Gastroesophageal sphincter (tissue), 4 donors: ENCODE data around the gene MLH3. TPM values are rescaled to one million over a fixed set of nuclear protein-coding genes. Genes with fewer than 3 reads are reported as not detected.

Experiments used
- ATAC-seq: fragments of 150-250 bp; one replicate; pipeline ENCODE4 v1.9.1; 2016; ENCODE audit warnings: mild to moderate bottlenecking, moderate library complexity
- H3K27ac ChIP-seq, 4 donors: fragments of 200-600 bp; sonication (generic) in 3 of 4; 1 replicate in 3 of 4; 2 replicates in 1 of 4; pipeline ENCODE4 v1.5.1; 2016 to 2019
- H3K27me3 ChIP-seq: fragments of 200-600 bp; sonication (generic); one replicate; pipeline ENCODE4 v1.5.1; 2019
- H3K36me3 ChIP-seq, 2 donors: fragments of 200-600 bp; sonication (generic); one replicate each; pipeline ENCODE4 v1.5.1; 2019; ENCODE audit warnings: control low read depth in 1 of 2
- H3K4me1 ChIP-seq, 3 donors: fragments of 200-600 bp; sonication (generic); 1 replicate in 2 of 3; 2 replicates in 1 of 3; pipeline ENCODE4 v1.5.1; 2016 to 2019; ENCODE audit warnings: control low read depth in 2 of 3
- H3K4me3 ChIP-seq, 2 donors: fragments of 200-600 bp; sonication (generic); one replicate each; pipeline ENCODE4 v1.5.1; 2019; ENCODE audit warnings: mild to moderate bottlenecking in 1 of 2, moderate library complexity in 1 of 2
- H3K9me3 ChIP-seq, 3 donors: fragments of 200-600 bp; sonication (generic); one replicate each; pipeline ENCODE4 v1.5.1; 2017 to 2019; ENCODE audit warnings: control low read depth in 2 of 3
- CTCF ChIP-seq, 4 experiments: fragments of 200-600 bp in 2 of 4; fragments of 450-650 bp in 2 of 4; sonication (generic) in 1 of 4; IDR thresholded peaks; one replicate each; pipeline ENCODE4 v1.5.1; 2017 to 2019; ENCODE audit warnings: antibody characterized with exemption in 4 of 4, mild to moderate bottlenecking in 2 of 4, moderate library complexity in 2 of 4
- EP300 ChIP-seq: sonication (generic); formaldehyde crosslinking; IDR thresholded peaks from one replicate; pipeline ENCODE4 v1.6.1; 2017; ENCODE audit warnings: antibody characterized with exemption, mild to moderate bottlenecking
- POLR2A ChIP-seq, 2 donors: fragments of 450-650 bp; IDR thresholded peaks; one replicate each; pipeline ENCODE4 v1.6.1; 2017; ENCODE audit warnings: antibody characterized with exemption in 2 of 2, mild to moderate bottlenecking in 2 of 2, moderate library complexity in 1 of 2
- POLR2AphosphoS5 ChIP-seq: sonication (generic); formaldehyde crosslinking; IDR thresholded peaks from one replicate; pipeline ENCODE4 v1.6.1; 2017; ENCODE audit warnings: antibody characterized with exemption
- WGBS, 2 donors: methylation state at CpG; one replicate each; pipeline ENCODE4 v1.1.5; 2018; ENCODE audit warnings: low coverage in 1 of 2; 5-methylcytosine and 5-hydroxymethylcytosine counted together
- total RNA-seq, 4 donors: library from RNA; depleted of rRNA; stranded (reverse); fragments of >200 nt; gene quantifications; one replicate each; pipeline ENCODE4 v1.1.0, GENCODE V29; 2016

MLH3 gene
- total RNA-seq, 4 donors from 2014 or later, result 29.0 to 76.1 (median 32.2) TPM

GRCh38 chr14:74976264-74977113, 74.8 kb downstream of the MLH3 start:
- H3K4me3 ChIP-seq, result no peak overlapping the region
- no peaks in the 10 kb centered on the region for H3K27me3 ChIP-seq
- no peak for ATAC-seq
- H3K36me3 ChIP-seq, result no peaks in the 10 kb centered on the region
- no peak overlapping the region for H3K27ac ChIP-seq
- 85 to 88% methylated on average over 6 to 7 of the region's 11 CpGs for WGBS, 2 donors
- TF ChIP-seq POLR2A (IDR thresholded peaks at IDR 0.05) (no peak), POLR2AphosphoS5 (no peak), EP300 (no peak), CTCF (IDR thresholded peaks at IDR 0.05) (no peak)
- H3K9me3 ChIP-seq, result no peaks in the 10 kb centered on the region
- peaks cover 0 to 76% (median 19%) of the 10 kb centered on the region in 3 donors for H3K4me1 ChIP-seq

- H3K4me1 ChIP-seq, result peaks cover 0 to 64% (median 13%) of the 10 kb centered on the region in 3 donors
- TF ChIP-seq POLR2A (IDR thresholded peaks at IDR 0.05), result no peak
- peak; percentile 48 for TF ChIP-seq POLR2AphosphoS5
- TF ChIP-seq CTCF (IDR thresholded peaks at IDR 0.05), result no peak
- no peak for TF ChIP-seq EP300
- ATAC-seq, result peak; percentile 70
- H3K4me3 ChIP-seq, result no peak overlapping the region
- 44 to 61% methylated on average over 2 to 3 of the region's 12 CpGs for WGBS, 2 donors
- H3K9me3 ChIP-seq, result no peaks in the 10 kb centered on the region
- H3K27me3 ChIP-seq, result no peaks in the 10 kb centered on the region
- H3K36me3 ChIP-seq, result no peaks in the 10 kb centered on the region
- H3K27ac ChIP-seq, result peak overlapping the region in 3 of 4 donors; percentile 36 to 69 (median 53)
These were observed 76.0 kb downstream of the MLH3 start for GRCh38 chr14:74975059-74975810.

- 64 to 75% methylated on average over 2 to 6 of the region's 15 CpGs for WGBS, 2 donors
- H3K4me3 ChIP-seq, result no peak overlapping the region
- no peaks in the 10 kb centered on the region for H3K36me3 ChIP-seq
- no peaks in the 10 kb centered on the region for H3K9me3 ChIP-seq
- ATAC-seq, result peak; percentile 14
- H3K27ac ChIP-seq, result peak overlapping the region in 3 of 4 donors; percentile 44 to 69 (median 53)
- no peaks in the 10 kb centered on the region for H3K27me3 ChIP-seq
- TF ChIP-seq POLR2AphosphoS5 (no peak), CTCF (IDR thresholded peaks at IDR 0.05) (no peak), POLR2A (IDR thresholded peaks at IDR 0.05) (no peak), EP300 (no peak)
- peaks cover 0 to 58% (median 13%) of the 10 kb centered on the region in 3 donors for H3K4me1 ChIP-seq
These were observed 76.8 kb downstream of the MLH3 start for GRCh38 chr14:74974364-74975058.

- Histone ChIP-seq H3K9me3 (no peaks in the 10 kb centered on the region), H3K4me3 (no peak overlapping the region), H3K27ac (peak overlapping the region in 2 of 4 donors; percentile 53 to 69), H3K27me3 (no peaks in the 10 kb centered on the region), H3K36me3 (no peaks in the 10 kb centered on the region), H3K4me1 (peaks cover 0 to 52% (median 13%) of the 10 kb centered on the region in 3 donors)
- ATAC-seq, result no peak
- WGBS, 2 donors, result 85 to 94% methylated on average over 4 to 5 of the region's 5 CpGs
- TF ChIP-seq EP300 (no peak), POLR2A (IDR thresholded peaks at IDR 0.05) (no peak), POLR2AphosphoS5 (no peak), CTCF (IDR thresholded peaks at IDR 0.05) (no peak)
These were observed 77.3 kb downstream of the MLH3 start for GRCh38 chr14:74973905-74974363.
